Gastroesophageal sphincter (tissue), 4 donors: Measurements from ENCODE around the gene AIRE. TPM values are rescaled to one million over a fixed set of nuclear protein-coding genes. Genes with fewer than 3 reads are reported as not detected.

Experiments used
- ATAC-seq: fragments of 150-250 bp; one replicate; pipeline ENCODE4 v1.9.1; 2016; ENCODE audit warnings: mild to moderate bottlenecking, moderate library complexity
- H3K27ac ChIP-seq, 4 donors: fragments of 200-600 bp; sonication (generic) in 3 of 4; 1 replicate in 3 of 4; 2 replicates in 1 of 4; pipeline ENCODE4 v1.5.1; 2016 to 2019
- H3K27me3 ChIP-seq: fragments of 200-600 bp; sonication (generic); one replicate; pipeline ENCODE4 v1.5.1; 2019
- H3K36me3 ChIP-seq, 2 donors: fragments of 200-600 bp; sonication (generic); one replicate each; pipeline ENCODE4 v1.5.1; 2019; ENCODE audit warnings: control low read depth in 1 of 2
- H3K4me1 ChIP-seq, 3 donors: fragments of 200-600 bp; sonication (generic); 1 replicate in 2 of 3; 2 replicates in 1 of 3; pipeline ENCODE4 v1.5.1; 2016 to 2019; ENCODE audit warnings: control low read depth in 2 of 3
- H3K4me3 ChIP-seq, 2 donors: fragments of 200-600 bp; sonication (generic); one replicate each; pipeline ENCODE4 v1.5.1; 2019; ENCODE audit warnings: mild to moderate bottlenecking in 1 of 2, moderate library complexity in 1 of 2
- H3K9me3 ChIP-seq, 3 donors: fragments of 200-600 bp; sonication (generic); one replicate each; pipeline ENCODE4 v1.5.1; 2017 to 2019; ENCODE audit warnings: control low read depth in 2 of 3
- CTCF ChIP-seq, 4 experiments: fragments of 200-600 bp in 2 of 4; fragments of 450-650 bp in 2 of 4; sonication (generic) in 1 of 4; IDR thresholded peaks; one replicate each; pipeline ENCODE4 v1.5.1; 2017 to 2019; ENCODE audit warnings: antibody characterized with exemption in 4 of 4, mild to moderate bottlenecking in 2 of 4, moderate library complexity in 2 of 4
- EP300 ChIP-seq: sonication (generic); formaldehyde crosslinking; IDR thresholded peaks from one replicate; pipeline ENCODE4 v1.6.1; 2017; ENCODE audit warnings: antibody characterized with exemption, mild to moderate bottlenecking
- POLR2A ChIP-seq, 2 donors: fragments of 450-650 bp; IDR thresholded peaks; one replicate each; pipeline ENCODE4 v1.6.1; 2017; ENCODE audit warnings: antibody characterized with exemption in 2 of 2, mild to moderate bottlenecking in 2 of 2, moderate library complexity in 1 of 2
- POLR2AphosphoS5 ChIP-seq: sonication (generic); formaldehyde crosslinking; IDR thresholded peaks from one replicate; pipeline ENCODE4 v1.6.1; 2017; ENCODE audit warnings: antibody characterized with exemption
- WGBS, 2 donors: methylation state at CpG; one replicate each; pipeline ENCODE4 v1.1.5; 2018; ENCODE audit warnings: low coverage in 1 of 2; 5-methylcytosine and 5-hydroxymethylcytosine counted together
- total RNA-seq, 4 donors: library from RNA; depleted of rRNA; stranded (reverse); fragments of >200 nt; gene quantifications; one replicate each; pipeline ENCODE4 v1.1.0, GENCODE V29; 2016

The AIRE gene
- total RNA-seq, 4 donors from 2014 or later, result not detected

- Histone ChIP-seq H3K9me3 (peaks cover 0 to 18% (median 0%) of the 10 kb centered on the region in 3 donors), H3K36me3 (no peaks in the 10 kb centered on the region), H3K27me3 (peaks cover 57% of the 10 kb centered on the region), H3K4me3 (no peak overlapping the region), H3K4me1 (no peaks in the 10 kb centered on the region), H3K27ac (no peak overlapping the region)
- no peak for ATAC-seq
- WGBS, 2 donors, result 42 to 58% methylated on average over 4 of the region's 4 CpGs
- TF ChIP-seq CTCF (IDR thresholded peaks at IDR 0.05) (no peak), POLR2A (IDR thresholded peaks at IDR 0.05) (no peak), POLR2AphosphoS5 (no peak), EP300 (no peak)
Measured at GRCh38 chr21:44260066-44260465, 25.6 kb upstream of the AIRE start.

- 39 to 75% methylated on average over 1 to 3 of the region's 19 CpGs for WGBS, 2 donors
- no peaks in the 10 kb centered on the region for H3K36me3 ChIP-seq
- H3K4me3 ChIP-seq, result no peak overlapping the region
- TF ChIP-seq CTCF (IDR thresholded peaks at IDR 0.05) (no peak), POLR2A (IDR thresholded peaks at IDR 0.05) (no peak), EP300 (no peak), POLR2AphosphoS5 (no peak)
- peaks cover 0 to 18% (median 0%) of the 10 kb centered on the region in 3 donors for H3K9me3 ChIP-seq
- H3K4me1 ChIP-seq, result no peaks in the 10 kb centered on the region
- peaks cover 51% of the 10 kb centered on the region for H3K27me3 ChIP-seq
- ATAC-seq, result no peak
- no peak overlapping the region for H3K27ac ChIP-seq
Measured at GRCh38 chr21:44260791-44261631, 24.7 kb upstream of the AIRE start.

- H3K27ac ChIP-seq, result no peak within 1 kb of the TSS
- H3K36me3 ChIP-seq, result no peaks in the 10 kb centered on the region
- TF ChIP-seq CTCF (IDR thresholded peaks at IDR 0.05) (no peak), EP300 (no peak), POLR2AphosphoS5 (no peak), POLR2A (IDR thresholded peaks at IDR 0.05) (no peak)
- 58% methylated on average over 8 of the region's 19 CpGs; no CpG with 5 or more reads in 1 of the 2 donors for WGBS, 2 donors
- peaks cover 0 to 18% (median 0%) of the 10 kb centered on the region in 3 donors for H3K9me3 ChIP-seq
- no peak within 1 kb of the TSS for H3K4me3 ChIP-seq
- peaks cover 49% of the 10 kb centered on the region for H3K27me3 ChIP-seq
- no peak for ATAC-seq
- H3K4me1 ChIP-seq, result no peaks in the 10 kb centered on the region
Measured at GRCh38 chr21:44261675-44262295, 23.9 kb upstream of the AIRE start, which contains the start of gene DNMT3L. Gene DNMT3L (minus strand): TSS chr21:44261897. CDS start chr21:44261259, 638 bp downstream.

- H3K36me3 ChIP-seq, result no peaks in the 10 kb centered on the region
- H3K9me3 ChIP-seq, result peaks cover 0 to 18% (median 0%) of the 10 kb centered on the region in 3 donors
- no peak for ATAC-seq
- H3K4me3 ChIP-seq, result no peak overlapping the region
- TF ChIP-seq EP300 (no peak), CTCF (IDR thresholded peaks at IDR 0.05) (no peak), POLR2AphosphoS5 (no peak), POLR2A (IDR thresholded peaks at IDR 0.05) (no peak)
- no peak overlapping the region for H3K27ac ChIP-seq
- peaks cover 44% of the 10 kb centered on the region for H3K27me3 ChIP-seq
- H3K4me1 ChIP-seq, result no peaks in the 10 kb centered on the region
- 42 to 66% methylated on average over 2 to 5 of the region's 12 CpGs for WGBS, 2 donors
Measured at GRCh38 chr21:44262338-44263056, 23.2 kb upstream of the AIRE start.
